ENCODE results near the gene EPYC.
"Not testable (repeated sequence)": the region's sequence is repeated elsewhere in the genome, so short reads cannot be mapped to it uniquely, and the experiment has no call there.

The EPYC gene

GRCh38 chr12:90991952-90992465 lies 12.8 kb downstream of the EPYC start:
- DNase-seq (ENCODE audit: low read depth in 2 of 2, low spot score in 1 of 2), result no peak

GRCh38 chr12:90990611-90991010 lies 14.2 kb downstream of the EPYC start:
- DNase-seq (ENCODE audit: low read depth in 2 of 2, low spot score in 1 of 2), result no peak

GRCh38 chr12:90989686-90990111 lies 15.1 kb downstream of the EPYC start:
- no peak for DNase-seq (ENCODE audit: low read depth in 2 of 2, low spot score in 1 of 2)

GRCh38 chr12:90987520-90987919 lies 17.3 kb downstream of the EPYC start:
- no peak for DNase-seq (ENCODE audit: low read depth in 2 of 2, low spot score in 1 of 2)

- DNase-seq (ENCODE audit: low read depth in 2 of 2, low spot score in 1 of 2), result no peak
Observed at GRCh38 chr12:90987101-90987500, 17.7 kb downstream of the EPYC start.

GRCh38 chr12:90985331-90985730 lies 19.4 kb downstream of the EPYC start:
- not testable (repeated sequence) for DNase-seq (ENCODE audit: low read depth in 2 of 2, low spot score in 1 of 2)

- no peak for DNase-seq (ENCODE audit: low read depth in 2 of 2, low spot score in 1 of 2)
Observed at GRCh38 chr12:90984114-90984513, 20.7 kb downstream of the EPYC start.

- DNase-seq (ENCODE audit: low read depth in 2 of 2, low spot score in 1 of 2), result no peak
Observed at GRCh38 chr12:90982170-90982569, 22.6 kb downstream of the EPYC start.

- DNase-seq (ENCODE audit: low read depth in 2 of 2, low spot score in 1 of 2), result no peak
Observed at GRCh38 chr12:90979951-90980350, 24.8 kb downstream of the EPYC start.

GRCh38 chr12:90979019-90979418 lies 25.8 kb downstream of the EPYC start:
- no peak for DNase-seq (ENCODE audit: low read depth in 2 of 2, low spot score in 1 of 2)

GRCh38 chr12:90978117-90978770 lies 26.5 kb downstream of the EPYC start:
- DNase-seq (ENCODE audit: low read depth in 2 of 2, low spot score in 1 of 2), result no peak

- DNase-seq (ENCODE audit: low read depth in 2 of 2, low spot score in 1 of 2), result no peak
Observed at GRCh38 chr12:90977224-90977623, 27.5 kb downstream of the EPYC start.

GRCh38 chr12:90974286-90974685 lies 30.5 kb downstream of the EPYC start:
- no peak for DNase-seq (ENCODE audit: low read depth in 2 of 2, low spot score in 1 of 2)

- DNase-seq (ENCODE audit: low read depth in 2 of 2, low spot score in 1 of 2), result no peak
Observed at GRCh38 chr12:90972226-90972625, 32.5 kb downstream of the EPYC start.

- DNase-seq (ENCODE audit: low read depth in 2 of 2, low spot score in 1 of 2), result no peak
Observed at GRCh38 chr12:90970911-90971310, 33.9 kb downstream of the EPYC start.

- DNase-seq (ENCODE audit: low read depth in 2 of 2, low spot score in 1 of 2), result no peak
Observed at GRCh38 chr12:90970471-90970870, 34.3 kb downstream of the EPYC start.

GRCh38 chr12:90969851-90970250 lies 34.9 kb downstream of the EPYC start:
- DNase-seq (ENCODE audit: low read depth in 2 of 2, low spot score in 1 of 2), result no peak

- DNase-seq (ENCODE audit: low read depth in 2 of 2, low spot score in 1 of 2), result no peak
Observed at GRCh38 chr12:90969346-90969745, 35.4 kb downstream of the EPYC start.

- no peak for DNase-seq (ENCODE audit: low read depth in 2 of 2, low spot score in 1 of 2)
Observed at GRCh38 chr12:90965204-90965603, 39.6 kb downstream of the EPYC start.

GRCh38 chr12:90964616-90965015 lies 40.2 kb downstream of the EPYC start:
- no peak for DNase-seq (ENCODE audit: low read depth in 2 of 2, low spot score in 1 of 2)

- no peak for DNase-seq (ENCODE audit: low read depth in 2 of 2, low spot score in 1 of 2)
Observed at GRCh38 chr12:90963946-90964345, 40.8 kb downstream of the EPYC start.

- no peak for DNase-seq (ENCODE audit: low read depth in 2 of 2, low spot score in 1 of 2)
Observed at GRCh38 chr12:90961154-90961553, 43.6 kb downstream of the EPYC start.

GRCh38 chr12:90959538-90960139 lies 45.1 kb downstream of the EPYC start:
- no peak for DNase-seq (ENCODE audit: low read depth in 2 of 2, low spot score in 1 of 2)
